Endothelial cell of umbilical vein (primary cell): ENCODE data around the gene PKDREJ.

Experiments used
- CTCF ChIP-seq, 2 donors: IDR thresholded peaks; 1 replicate in 1 of 2; 2 replicates in 1 of 2; pipeline ENCODE4 v1.5.1; 2011; ENCODE audit warnings: low read length in 2 of 2, mild to moderate bottlenecking in 2 of 2, moderate library complexity in 2 of 2, control low read depth in 1 of 2, inconsistent platforms in 1 of 2, low read depth in 1 of 2; ENCODE audit not compliant: insufficient read depth in 1 of 2; ENCODE audit errors: extremely low read depth in 1 of 2
- EZH2 ChIP-seq: IDR thresholded peaks from 2 replicates; pipeline ENCODE4 v1.6.1; 2012; ENCODE audit warnings: borderline replicate concordance, low read depth, mild to moderate bottlenecking, moderate library complexity, low read length, inconsistent platforms; ENCODE audit not compliant: severe bottlenecking
- POLR2A ChIP-seq: IDR thresholded peaks from 2 replicates; pipeline ENCODE4 v1.6.1; 2012; ENCODE audit warnings: low read depth, mild to moderate bottlenecking, control low read depth, low read length
- POLR2AphosphoS5 ChIP-seq: IDR thresholded peaks from 2 replicates; pipeline ENCODE4 v1.6.1; 2012; ENCODE audit warnings: low read depth, mild to moderate bottlenecking, control low read depth, low read length, moderate library complexity; ENCODE audit not compliant: insufficient read depth

- TF ChIP-seq EZH2 = no peak
- no peak for TF ChIP-seq POLR2AphosphoS5
- no peak for TF ChIP-seq CTCF (IDR thresholded peaks at IDR 0.05; ENCODE audit: extremely low read depth in 1 of 2, insufficient read depth in 1 of 2, low read depth in 1 of 2, low read length in 2 of 2)
- no peak for TF ChIP-seq POLR2A
These were observed 48.9 kb upstream of the PKDREJ start for GRCh38 chr22:46312056-46312455.
